BLaER1 treated with 17β-estradiol and CSF1 and Interleukin-3, amounts not matched to agents 10 nM and 100 nM (cell line): ENCODE measurements around the gene BIRC2.
"Not testable (repeated sequence)": the region's sequence is repeated elsewhere in the genome, so short reads cannot be mapped to it uniquely, and the experiment has no call there.

ENCODE experiments used
- H3K27ac ChIP-seq, 11 experiments: shearing (Covaris generic); formaldehyde crosslinking; 2 replicates each; pipeline ENCODE4 v1.8.1; 2022
- H3K27me3 ChIP-seq, 11 experiments: shearing (Covaris generic); formaldehyde crosslinking; 2 replicates each; pipeline ENCODE4 v1.8.1; 2022
- H3K36me3 ChIP-seq, 11 experiments: shearing (Covaris generic); formaldehyde crosslinking; 2 replicates each; pipeline ENCODE4 v1.8.1; 2022
- H3K4me1 ChIP-seq, 10 experiments: shearing (Covaris generic); formaldehyde crosslinking; 2 replicates each; pipeline ENCODE4 v1.8.1; 2022
- H3K4me2 ChIP-seq, 11 experiments: shearing (Covaris generic); formaldehyde crosslinking; 2 replicates each; pipeline ENCODE4 v1.8.1; 2022
- H3K4me3 ChIP-seq, 10 experiments: shearing (Covaris generic); formaldehyde crosslinking; 2 replicates each; pipeline ENCODE4 v1.8.1; 2022
- H3K9ac ChIP-seq, 11 experiments: shearing (Covaris generic); formaldehyde crosslinking; 2 replicates each; pipeline ENCODE4 v1.8.1; 2022
- H3K9me3 ChIP-seq, 11 experiments: shearing (Covaris generic); formaldehyde crosslinking; replicated peaks in 1 of 11; 2 replicates each; pipeline ENCODE4 v1.8.1; 2022
- H4K20me1 ChIP-seq, 11 experiments: shearing (Covaris generic); formaldehyde crosslinking; 2 replicates each; pipeline ENCODE4 v1.8.1; 2022
- Cebpa-rat ChIP-seq, 11 experiments: shearing (Covaris generic); IDR thresholded peaks; 2 replicates each; pipeline ENCODE4 v1.8.1; 2022

BIRC2 gene

DNA sequence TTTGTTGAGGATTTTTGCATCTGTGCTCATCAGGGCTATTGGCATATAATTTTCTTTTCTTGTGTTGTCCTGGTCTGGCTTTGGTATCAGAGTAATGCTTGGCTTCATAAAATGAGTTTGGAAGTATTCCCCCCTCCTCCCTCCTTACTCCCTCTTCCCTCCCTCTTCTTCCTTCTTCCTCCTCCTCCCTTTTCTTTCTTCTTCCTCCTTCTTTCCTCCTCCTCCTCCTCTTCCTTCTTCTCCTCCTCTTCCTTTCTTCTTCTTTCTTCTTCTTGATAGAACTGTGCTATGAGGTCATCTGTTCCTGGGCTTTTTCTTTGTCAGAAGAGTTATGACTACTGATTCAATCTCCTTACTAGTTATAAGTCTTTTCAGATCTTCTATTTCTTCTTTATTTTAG, 10.1 kb downstream of the BIRC2 start:
- peaks cover 6 to 52% (median 11%) of the 10 kb centered on the region in 11 experiments; a peak in 16 of 22 replicates for H4K20me1 ChIP-seq
- H3K9ac ChIP-seq, result no peak overlapping the region
- H3K36me3 ChIP-seq, result peaks cover 59 to 94% (median 74%) of the 10 kb centered on the region in 11 experiments
- TF ChIP-seq Cebpa-rat (IDR thresholded peaks at IDR 0.05), result no peak
- H3K4me1 ChIP-seq, result peaks cover 10 to 16% (median 14%) of the 10 kb centered on the region in 10 experiments; a peak in 19 of 20 replicates
- no peak overlapping the region for H3K27ac ChIP-seq
- peak overlapping the region in 1 of 11 experiments; percentile 32; a peak in 1 of 22 replicates for H3K4me2 ChIP-seq
- no peak overlapping the region for H3K4me3 ChIP-seq
- no peaks in the 10 kb centered on the region for H3K27me3 ChIP-seq
- peaks cover 33 to 64% (median 51%) of the 10 kb centered on the region in 11 experiments for H3K9me3 ChIP-seq

DNA sequence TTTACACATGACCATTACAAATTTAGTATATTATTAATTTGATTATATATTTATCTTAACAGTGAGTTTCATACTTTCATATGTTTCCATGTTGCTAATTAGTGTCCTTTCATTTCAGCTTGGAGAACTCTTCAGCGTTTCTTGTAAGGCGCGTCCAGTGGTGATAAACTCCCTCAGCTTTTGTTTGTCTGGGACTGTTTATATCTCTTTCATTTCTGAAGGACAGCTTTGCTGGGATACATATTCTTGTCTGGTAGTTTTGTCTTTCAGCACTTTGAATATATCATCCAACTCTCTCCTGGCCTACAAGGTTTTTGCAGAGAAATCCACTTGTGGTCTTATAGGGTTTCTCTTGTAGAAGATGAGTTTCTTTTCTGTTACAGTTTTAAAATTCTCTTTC, 12.4 kb downstream of the BIRC2 start:
- Histone ChIP-seq H3K27ac (no peak overlapping the region), H3K36me3 (peaks cover 62 to 96% (median 75%) of the 10 kb centered on the region in 11 experiments), H3K4me2 (no peak overlapping the region), H3K27me3 (no peaks in the 10 kb centered on the region), H3K4me3 (no peak overlapping the region), H3K4me1 (peaks cover 6 to 17% (median 14%) of the 10 kb centered on the region in 10 experiments; a peak in 19 of 20 replicates), H4K20me1 (peaks cover 6 to 52% (median 11%) of the 10 kb centered on the region in 11 experiments; a peak in 16 of 22 replicates), H3K9me3 (peaks cover 33 to 57% (median 46%) of the 10 kb centered on the region in 11 experiments), H3K9ac (no peak overlapping the region)
- TF ChIP-seq Cebpa-rat (IDR thresholded peaks at IDR 0.05), result no peak

DNA sequence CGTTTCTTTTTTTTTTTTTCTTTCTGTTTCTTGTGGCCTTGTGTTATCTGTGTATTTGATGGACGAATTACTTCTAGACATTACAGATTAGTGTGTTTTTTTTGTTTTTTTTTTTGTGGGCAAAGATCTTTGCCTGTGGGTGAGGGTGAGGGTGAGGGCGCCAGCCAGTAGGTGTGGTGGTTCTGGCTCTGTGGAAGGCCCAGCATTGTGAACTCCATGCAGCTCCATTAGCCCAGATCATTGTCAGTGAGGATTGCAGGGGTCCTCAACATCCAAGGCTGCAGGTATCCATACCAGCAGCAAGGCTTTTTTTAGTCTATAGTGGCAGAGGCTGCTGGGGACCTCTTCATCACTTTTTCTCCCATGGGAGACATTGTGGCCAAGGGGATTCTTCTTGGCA, 13.7 kb downstream of the BIRC2 start:
- no peak for TF ChIP-seq Cebpa-rat (IDR thresholded peaks at IDR 0.05)
- Histone ChIP-seq H3K9ac (no peak overlapping the region), H4K20me1 (peaks cover 6 to 56% (median 14%) of the 10 kb centered on the region in 11 experiments; a peak in 16 of 22 replicates), H3K9me3 (peaks cover 25 to 44% (median 38%) of the 10 kb centered on the region in 11 experiments), H3K27me3 (no peaks in the 10 kb centered on the region), H3K4me2 (peak overlapping the region in 9 of 11 experiments; percentile 37 to 72 (median 56); a peak in 18 of 22 replicates), H3K4me3 (no peak overlapping the region), H3K27ac (no peak overlapping the region), H3K4me1 (peaks cover 13 to 17% (median 15%) of the 10 kb centered on the region in 10 experiments), H3K36me3 (peaks cover 69 to 98% (median 78%) of the 10 kb centered on the region in 11 experiments)

DNA sequence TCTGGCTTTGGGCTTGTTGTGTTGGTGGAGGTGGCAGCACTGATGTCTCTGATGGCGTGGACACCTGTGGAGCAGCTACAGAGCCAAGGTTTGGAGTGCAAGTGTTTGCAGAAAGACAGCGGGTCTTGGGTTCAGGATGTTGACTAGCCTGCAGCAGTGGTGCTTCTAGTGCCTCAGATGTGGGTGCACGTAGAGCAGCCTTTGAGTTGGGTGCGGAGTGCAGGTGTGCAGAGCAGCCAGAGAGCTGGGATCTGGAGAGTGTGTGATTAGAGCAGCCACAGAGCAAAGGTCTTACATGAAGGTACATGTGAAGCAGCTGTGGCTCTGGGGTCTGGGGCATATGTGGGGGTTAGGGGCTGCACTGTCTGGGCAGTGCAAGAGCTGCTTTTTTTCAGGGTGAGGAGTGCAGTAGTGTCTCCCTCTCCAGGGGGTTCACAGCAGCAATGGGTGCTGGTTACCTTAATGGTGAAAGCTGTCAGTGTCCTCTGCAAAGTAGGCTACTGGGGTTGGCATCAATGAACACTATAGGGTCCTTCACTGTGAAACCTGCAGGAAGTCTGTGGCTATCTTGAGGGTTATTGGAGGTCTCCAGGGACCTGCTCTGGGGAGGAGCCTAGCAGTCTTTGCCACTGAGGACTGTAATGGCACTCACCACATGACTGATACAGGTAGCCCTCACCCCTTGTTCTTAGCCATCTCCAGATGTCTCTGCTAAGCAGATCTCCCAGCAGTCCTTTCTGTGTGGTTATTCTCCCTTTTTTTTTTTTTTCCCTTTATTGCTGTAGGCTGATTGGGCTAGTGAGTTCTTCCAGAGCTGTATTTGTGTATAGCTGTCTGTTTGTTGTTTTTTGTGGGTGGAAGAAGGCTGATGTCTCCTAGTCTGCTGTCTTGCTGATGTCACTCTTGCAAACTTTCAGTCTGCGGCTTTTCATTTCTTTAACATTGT, 14.3 kb downstream of the BIRC2 start:
- Histone ChIP-seq H3K9ac (no peak overlapping the region), H4K20me1 (peaks cover 6 to 53% (median 14%) of the 10 kb centered on the region in 11 experiments; a peak in 16 of 22 replicates), H3K4me2 (peak overlapping the region in 9 of 11 experiments; percentile 37 to 72 (median 56); a peak in 18 of 22 replicates), H3K9me3 (peaks cover 19 to 38% (median 31%) of the 10 kb centered on the region in 11 experiments), H3K4me1 (peaks cover 13 to 22% (median 15%) of the 10 kb centered on the region in 10 experiments), H3K36me3 (peaks cover 66 to 98% (median 77%) of the 10 kb centered on the region in 11 experiments), H3K27me3 (no peaks in the 10 kb centered on the region), H3K4me3 (no peak overlapping the region), H3K27ac (no peak overlapping the region)
- TF ChIP-seq Cebpa-rat (IDR thresholded peaks at IDR 0.05), result no peak

DNA sequence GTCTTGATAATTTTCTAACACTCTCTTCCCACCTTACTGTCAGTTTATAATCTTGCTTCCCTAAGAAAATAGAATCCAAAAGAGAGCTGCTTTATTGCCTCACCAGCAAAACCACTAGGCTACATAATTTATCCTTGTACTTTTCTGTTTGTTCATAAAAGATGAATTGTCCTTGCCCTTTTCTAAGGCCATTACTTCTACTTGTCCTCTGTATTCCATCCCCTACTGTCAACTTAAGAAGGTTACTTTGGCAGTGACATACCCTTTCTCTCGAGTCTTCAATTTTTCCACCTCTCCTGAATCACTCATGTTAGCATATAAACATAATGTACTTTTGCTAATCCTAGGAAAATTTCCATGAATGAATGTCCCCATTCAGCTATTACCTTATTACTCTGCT, 18.0 kb downstream of the BIRC2 start:
- Histone ChIP-seq H3K9me3 (peaks cover 2 to 8% (median 5%) of the 10 kb centered on the region in 11 experiments; a peak in 21 of 22 replicates), H3K4me3 (no peak overlapping the region), H3K4me2 (no peak overlapping the region), H3K27ac (no peak overlapping the region), H3K27me3 (no peaks in the 10 kb centered on the region), H3K36me3 (peaks cover 49 to 87% (median 72%) of the 10 kb centered on the region in 11 experiments), H3K9ac (no peak overlapping the region), H4K20me1 (peaks cover 6 to 35% (median 14%) of the 10 kb centered on the region in 11 experiments; a peak in 16 of 22 replicates), H3K4me1 (peaks cover 13 to 22% (median 15%) of the 10 kb centered on the region in 10 experiments)
- no peak for TF ChIP-seq Cebpa-rat (IDR thresholded peaks at IDR 0.05)

DNA sequence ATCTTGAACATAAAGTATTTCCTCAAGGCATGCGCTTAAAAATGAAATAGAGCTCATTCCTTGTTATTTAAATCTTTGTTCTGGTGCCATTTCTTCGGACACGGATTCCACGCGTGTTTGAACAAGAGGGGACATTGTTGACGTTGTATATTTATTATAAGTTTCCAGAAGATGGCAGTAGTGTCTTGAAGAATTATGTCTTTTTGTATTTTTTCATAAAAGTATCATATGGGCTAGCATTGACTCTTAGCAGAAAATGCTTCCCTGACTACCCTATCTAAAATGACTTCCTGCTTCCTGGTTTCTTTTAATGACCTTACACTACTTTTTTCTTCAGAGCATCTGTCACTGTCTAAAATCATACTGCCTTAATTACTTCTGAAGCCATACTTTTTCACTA, 20.4 kb downstream of the BIRC2 start:
- H3K27ac ChIP-seq, result no peak overlapping the region
- H3K4me1 ChIP-seq, result peaks cover 0 to 18% (median 0%) of the 10 kb centered on the region in 10 experiments; a peak in 6 of 20 replicates
- no peak for TF ChIP-seq Cebpa-rat (IDR thresholded peaks at IDR 0.05)
- peaks cover 0 to 16% (median 0%) of the 10 kb centered on the region in 11 experiments; a peak in 4 of 22 replicates for H4K20me1 ChIP-seq
- peaks cover 38 to 66% (median 59%) of the 10 kb centered on the region in 11 experiments for H3K36me3 ChIP-seq
- H3K9ac ChIP-seq, result no peak overlapping the region; a peak in 1 of 22 replicates
- no peak overlapping the region for H3K4me3 ChIP-seq
- no peak overlapping the region for H3K4me2 ChIP-seq
- H3K27me3 ChIP-seq, result no peaks in the 10 kb centered on the region
- no peaks in the 10 kb centered on the region; a peak in 1 of 22 replicates for H3K9me3 ChIP-seq

DNA sequence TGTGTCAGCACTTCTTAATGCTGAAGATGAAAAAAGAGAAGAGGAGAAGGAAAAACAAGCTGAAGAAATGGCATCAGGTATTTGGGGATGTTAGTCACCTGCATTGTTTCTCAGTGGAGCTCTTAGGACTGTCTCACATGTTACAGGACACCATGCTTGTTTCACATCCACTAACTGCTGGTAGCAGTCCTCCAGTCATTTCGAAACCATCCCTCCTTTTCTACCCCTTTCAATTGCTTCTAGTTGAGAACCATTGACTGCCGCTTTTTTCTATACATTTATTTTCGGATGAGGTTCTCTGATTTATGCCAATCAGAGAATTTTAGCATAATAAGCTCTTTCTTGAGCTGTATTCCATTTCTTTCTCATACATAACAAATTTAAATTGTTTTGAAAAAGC, 21.5 kb downstream of the BIRC2 start:
- Histone ChIP-seq H3K36me3 (peaks cover 34 to 55% (median 48%) of the 10 kb centered on the region in 11 experiments), H3K9me3 (no peaks in the 10 kb centered on the region; a peak in 2 of 22 replicates), H3K9ac (no peak overlapping the region), H3K4me3 (no peak overlapping the region), H3K4me1 (peaks cover 0 to 18% (median 0%) of the 10 kb centered on the region in 10 experiments; a peak in 5 of 20 replicates), H3K27me3 (no peaks in the 10 kb centered on the region), H3K4me2 (no peak overlapping the region), H3K27ac (no peak overlapping the region), H4K20me1 (peaks cover 0 to 14% (median 0%) of the 10 kb centered on the region in 11 experiments; a peak in 4 of 22 replicates)
- TF ChIP-seq Cebpa-rat (IDR thresholded peaks at IDR 0.05), result no peak

DNA sequence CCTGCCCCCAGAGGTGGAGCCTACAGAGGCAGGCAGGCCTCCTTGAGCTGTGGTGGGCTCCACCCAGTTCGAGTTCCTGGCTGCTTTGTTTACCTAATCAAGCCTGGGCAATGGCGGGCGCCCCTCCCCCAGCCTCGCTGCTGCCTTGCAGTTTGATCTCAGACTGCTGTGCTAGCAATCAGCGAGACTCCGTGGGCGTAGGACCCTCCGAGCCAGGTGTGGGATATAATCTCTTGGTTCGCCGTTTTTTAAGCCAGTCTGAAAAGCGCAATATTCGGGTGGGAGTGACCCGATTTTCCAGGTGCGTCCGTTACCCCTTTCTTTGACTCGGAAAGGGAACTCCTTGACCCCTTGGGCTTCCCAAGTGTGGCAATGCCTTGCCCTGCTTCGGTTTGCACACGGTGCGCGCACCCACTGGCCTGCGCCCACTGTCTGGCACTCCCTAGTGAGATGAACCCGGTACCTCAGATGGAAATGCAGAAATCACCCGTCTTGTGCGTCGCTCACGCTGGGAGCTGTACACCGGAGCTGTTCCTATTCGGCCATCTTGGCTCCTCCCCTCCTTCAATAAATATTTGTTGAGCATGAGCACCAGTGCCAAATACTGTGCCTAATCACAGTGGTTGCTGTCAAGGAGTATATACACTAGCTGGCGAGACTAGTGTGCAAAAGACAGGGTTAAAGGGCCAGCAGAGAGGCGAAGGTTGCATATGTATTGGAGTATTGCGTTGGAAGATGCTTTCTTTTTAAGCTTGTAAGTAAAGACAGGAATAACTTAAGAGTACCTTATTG, 27.8 kb downstream of the BIRC2 start:
- not testable (repeated sequence) for H3K9ac ChIP-seq, H3K4me2 ChIP-seq, H3K27me3 ChIP-seq, H3K4me1 ChIP-seq, H3K27ac ChIP-seq, H3K9me3 ChIP-seq, H3K4me3 ChIP-seq
- H3K36me3 ChIP-seq, result peaks cover 34 to 52% (median 47%) of the 10 kb centered on the region in 11 experiments
- peaks cover 0 to 33% (median 0%) of the 10 kb centered on the region in 11 experiments; a peak in 5 of 22 replicates for H4K20me1 ChIP-seq
